ENCODE data around the gene BRCC3. TPM values are rescaled to one million over a fixed set of nuclear protein-coding genes. Genes with fewer than 3 reads are reported as not detected.

BRCC3 gene
- total and polyA plus RNA-seq, 2 of the 13 experiments (the other 11 are each of a cell fraction or from before 2014, with no cell fraction given): 19.8 to 24.3 TPM

DNA sequence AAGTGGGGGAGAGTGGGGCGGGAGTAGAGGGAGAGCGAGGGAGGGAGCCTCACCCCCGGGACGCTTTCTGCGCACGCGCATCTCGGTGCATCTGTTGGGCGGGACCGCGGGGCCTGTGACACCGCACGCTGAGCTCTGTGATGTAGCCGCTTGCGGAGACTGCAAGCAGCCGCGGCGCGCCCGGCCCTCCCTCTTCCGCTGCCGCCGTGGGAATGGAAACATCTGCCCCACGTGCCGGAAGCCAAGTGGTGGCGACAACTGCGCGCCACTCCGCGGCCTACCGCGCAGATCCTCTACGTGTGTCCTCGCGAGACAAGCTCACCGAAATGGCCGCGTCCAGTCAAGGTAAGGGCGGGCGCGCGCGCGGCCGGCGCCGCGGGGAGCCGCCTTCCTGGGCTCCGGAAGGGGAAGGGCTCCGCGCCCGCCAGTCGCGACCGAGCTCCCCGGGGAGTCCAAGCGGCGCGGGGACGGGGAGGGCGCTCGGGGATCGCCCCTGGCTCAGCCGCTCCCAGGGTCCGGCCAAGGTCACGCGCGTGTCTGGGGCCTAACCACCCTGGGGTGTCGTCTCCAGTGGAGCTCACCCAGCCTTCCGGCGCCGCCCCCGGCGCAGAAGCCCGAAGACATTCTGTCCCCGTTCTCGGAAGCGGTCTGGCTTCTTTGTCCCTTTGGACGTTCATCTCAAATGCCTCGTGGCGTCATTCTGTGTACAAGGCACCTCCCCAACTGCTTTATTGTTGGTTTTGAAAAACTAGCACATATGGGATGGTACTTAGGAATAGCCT lies 44.4 kb upstream of the BRCC3 start, which contains the start of gene FUNDC2 (continued):
- no peak for TF ChIP-seq HMG20B (CRISPR knock-in tag; conservative IDR thresholded peaks at IDR 0.05)
- TF ChIP-seq AHDC1 (CRISPR knock-in tag; IDR thresholded peaks at IDR 0.05; ENCODE audit: borderline replicate concordance): no peak
- TF ChIP-seq CBX5 (CRISPR knock-in tag; IDR thresholded peaks at IDR 0.05; ENCODE audit: borderline replicate concordance): no peak
- peak; percentile 27; the same call in 1 of the 3 replicates for TF ChIP-seq MXI1 (IDR thresholded peaks at IDR 0.05; ENCODE audit: borderline replicate concordance, low read depth, low read length)
- TF ChIP-seq RBM22 (optimal IDR thresholded peaks at IDR 0.05; ENCODE audit: low read length): no peak
- TF ChIP-seq, protein P1, sequence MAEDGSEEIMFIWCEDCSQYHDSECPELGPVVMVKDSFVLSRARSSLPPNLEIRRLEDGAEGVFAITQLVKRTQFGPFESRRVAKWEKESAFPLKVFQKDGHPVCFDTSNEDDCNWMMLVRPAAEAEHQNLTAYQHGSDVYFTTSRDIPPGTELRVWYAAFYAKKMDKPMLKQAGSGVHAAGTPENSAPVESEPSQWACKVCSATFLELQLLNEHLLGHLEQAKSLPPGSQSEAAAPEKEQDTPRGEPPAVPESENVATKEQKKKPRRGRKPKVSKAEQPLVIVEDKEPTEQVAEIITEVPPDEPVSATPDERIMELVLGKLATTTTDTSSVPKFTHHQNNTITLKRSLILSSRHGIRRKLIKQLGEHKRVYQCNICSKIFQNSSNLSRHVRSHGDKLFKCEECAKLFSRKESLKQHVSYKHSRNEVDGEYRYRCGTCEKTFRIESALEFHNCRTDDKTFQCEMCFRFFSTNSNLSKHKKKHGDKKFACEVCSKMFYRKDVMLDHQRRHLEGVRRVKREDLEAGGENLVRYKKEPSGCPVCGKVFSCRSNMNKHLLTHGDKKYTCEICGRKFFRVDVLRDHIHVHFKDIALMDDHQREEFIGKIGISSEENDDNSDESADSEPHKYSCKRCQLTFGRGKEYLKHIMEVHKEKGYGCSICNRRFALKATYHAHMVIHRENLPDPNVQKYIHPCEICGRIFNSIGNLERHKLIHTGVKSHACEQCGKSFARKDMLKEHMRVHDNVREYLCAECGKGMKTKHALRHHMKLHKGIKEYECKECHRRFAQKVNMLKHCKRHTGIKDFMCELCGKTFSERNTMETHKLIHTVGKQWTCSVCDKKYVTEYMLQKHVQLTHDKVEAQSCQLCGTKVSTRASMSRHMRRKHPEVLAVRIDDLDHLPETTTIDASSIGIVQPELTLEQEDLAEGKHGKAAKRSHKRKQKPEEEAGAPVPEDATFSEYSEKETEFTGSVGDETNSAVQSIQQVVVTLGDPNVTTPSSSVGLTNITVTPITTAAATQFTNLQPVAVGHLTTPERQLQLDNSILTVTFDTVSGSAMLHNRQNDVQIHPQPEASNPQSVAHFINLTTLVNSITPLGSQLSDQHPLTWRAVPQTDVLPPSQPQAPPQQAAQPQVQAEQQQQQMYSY (CRISPR knock-in tag; IDR thresholded peaks at IDR 0.05): no peak
- TF ChIP-seq, protein P2, sequence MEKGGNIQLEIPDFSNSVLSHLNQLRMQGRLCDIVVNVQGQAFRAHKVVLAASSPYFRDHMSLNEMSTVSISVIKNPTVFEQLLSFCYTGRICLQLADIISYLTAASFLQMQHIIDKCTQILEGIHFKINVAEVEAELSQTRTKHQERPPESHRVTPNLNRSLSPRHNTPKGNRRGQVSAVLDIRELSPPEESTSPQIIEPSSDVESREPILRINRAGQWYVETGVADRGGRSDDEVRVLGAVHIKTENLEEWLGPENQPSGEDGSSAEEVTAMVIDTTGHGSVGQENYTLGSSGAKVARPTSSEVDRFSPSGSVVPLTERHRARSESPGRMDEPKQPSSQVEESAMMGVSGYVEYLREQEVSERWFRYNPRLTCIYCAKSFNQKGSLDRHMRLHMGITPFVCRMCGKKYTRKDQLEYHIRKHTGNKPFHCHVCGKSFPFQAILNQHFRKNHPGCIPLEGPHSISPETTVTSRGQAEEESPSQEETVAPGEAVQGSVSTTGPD (CRISPR knock-in tag; IDR thresholded peaks at IDR 0.05): no peak
- TF ChIP-seq, protein P3, sequence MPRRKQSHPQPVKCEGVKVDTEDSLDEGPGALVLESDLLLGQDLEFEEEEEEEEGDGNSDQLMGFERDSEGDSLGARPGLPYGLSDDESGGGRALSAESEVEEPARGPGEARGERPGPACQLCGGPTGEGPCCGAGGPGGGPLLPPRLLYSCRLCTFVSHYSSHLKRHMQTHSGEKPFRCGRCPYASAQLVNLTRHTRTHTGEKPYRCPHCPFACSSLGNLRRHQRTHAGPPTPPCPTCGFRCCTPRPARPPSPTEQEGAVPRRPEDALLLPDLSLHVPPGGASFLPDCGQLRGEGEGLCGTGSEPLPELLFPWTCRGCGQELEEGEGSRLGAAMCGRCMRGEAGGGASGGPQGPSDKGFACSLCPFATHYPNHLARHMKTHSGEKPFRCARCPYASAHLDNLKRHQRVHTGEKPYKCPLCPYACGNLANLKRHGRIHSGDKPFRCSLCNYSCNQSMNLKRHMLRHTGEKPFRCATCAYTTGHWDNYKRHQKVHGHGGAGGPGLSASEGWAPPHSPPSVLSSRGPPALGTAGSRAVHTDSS (CRISPR knock-in tag; conservative IDR thresholded peaks at IDR 0.05): no peak
- peak; percentile 7 for TF ChIP-seq SKI (IDR thresholded peaks at IDR 0.05; ENCODE audit: partially characterized antibody)
- TF ChIP-seq GZF1 (CRISPR knock-in tag; IDR thresholded peaks at IDR 0.05): no peak
- no peak for TF ChIP-seq TBP (CRISPR knock-in tag; IDR thresholded peaks at IDR 0.05)
- no peak for TF ChIP-seq ATF1 (CRISPR knock-in tag; IDR thresholded peaks at IDR 0.05)
- TF ChIP-seq ZNF484 (CRISPR knock-in tag; IDR thresholded peaks at IDR 0.05; ENCODE audit: borderline replicate concordance, low read depth): no peak
- TF ChIP-seq TCF7L2 (IDR thresholded peaks at IDR 0.05; ENCODE audit: low read depth, low read length): no peak
- TF ChIP-seq FOSL1 (CRISPR knock-in tag; IDR thresholded peaks at IDR 0.05; ENCODE audit: borderline replicate concordance): no peak
- TF ChIP-seq GATA4 (IDR thresholded peaks at IDR 0.05; ENCODE audit: borderline replicate concordance, low read depth): no peak
- TF ChIP-seq NR1H2 (CRISPR knock-in tag; IDR thresholded peaks at IDR 0.05; ENCODE audit: borderline replicate concordance, low read depth): no peak

Data from HepG2 (cell line).